ENCODE measurements around the gene KCNAB2.

- TF ChIP-seq EZH2phosphoT487 (IDR thresholded peaks at IDR 0.05; ENCODE audit: insufficient read depth, low read depth) (no peak), EZH2 (IDR thresholded peaks at IDR 0.05; ENCODE audit: insufficient read depth, poor library complexity, severe bottlenecking) (no peak)
Observed at GRCh38 chr1:6125366-6125765, 79.7 kb downstream of the KCNAB2 start.

All from GM23248 (cell line).